Uterus (tissue), 4 donors: ENCODE data around the gene FRMD8. TPM values are rescaled to one million over a fixed set of nuclear protein-coding genes. Genes with fewer than 3 reads are reported as not detected.
"Not testable (repeated sequence)": the region's sequence is repeated elsewhere in the genome, so short reads cannot be mapped to it uniquely, and the experiment has no call there.

Experiments used
- DNase-seq, 2 donors: peaks; one replicate each; pipeline ENCODE4 v3.0.0-alpha.2; 2019 to 2020
- H3K27ac ChIP-seq, 2 donors: fragments of 200-600 bp; sonication (generic); 1 replicate in 1 of 2; 2 replicates in 1 of 2; pipeline ENCODE4 v1.5.1; 2016 to 2018
- H3K27me3 ChIP-seq, 2 donors: fragments of 200-600 bp; sonication (generic); one replicate each; pipeline ENCODE4 v1.5.1; 2018 to 2019; ENCODE audit warnings: control low read depth in 1 of 2
- H3K36me3 ChIP-seq, 2 donors: fragments of 200-600 bp; sonication (generic); one replicate each; pipeline ENCODE4 v1.5.1; 2019; ENCODE audit warnings: control low read depth in 1 of 2
- H3K4me1 ChIP-seq, 2 donors: fragments of 200-600 bp; sonication (generic); one replicate each; pipeline ENCODE4 v1.5.1; 2018 to 2019; ENCODE audit warnings: control low read depth in 1 of 2
- H3K4me3 ChIP-seq, 2 donors: fragments of 200-600 bp; sonication (generic); 1 replicate in 1 of 2; 2 replicates in 1 of 2; pipeline ENCODE4 v1.5.1; 2018 to 2019; ENCODE audit warnings: mild to moderate bottlenecking in 1 of 2
- H3K9me3 ChIP-seq, 2 donors: fragments of 200-600 bp; sonication (generic); one replicate each; pipeline ENCODE4 v1.5.1; 2019; ENCODE audit warnings: control low read depth in 1 of 2
- POLR2A ChIP-seq, 2 donors: fragments of 450-650 bp; IDR thresholded peaks; one replicate each; pipeline ENCODE4 v1.6.1; 2016; ENCODE audit warnings: antibody characterized with exemption in 2 of 2, mild to moderate bottlenecking in 1 of 2, moderate library complexity in 1 of 2
- intact Hi-C: fragments of 100-400 bp; cut with DNase I; formaldehyde crosslinking; loops from one replicate; pipeline ENCODE4 v1.15.1; 2023; ENCODE audit warnings: low total_unique reads
- total RNA-seq, 4 donors: library from RNA; depleted of rRNA in 3 of 4; stranded (reverse); fragments of >200 nt in 3 of 4; gene quantifications; one replicate each; pipeline versions ENCODE4 v1.1.0 to v1.2.4, GENCODE V29; 2014 to 2023
- TF ChIP-seq, protein P1 (sequence below), 4 experiments: fragments of 200-600 bp in 2 of 4; fragments of 450-650 bp in 2 of 4; sonication (generic) in 2 of 4; IDR thresholded peaks; one replicate each; pipeline ENCODE4 v1.5.1; 2016 to 2019; ENCODE audit warnings: antibody characterized with exemption in 4 of 4, mild to moderate bottlenecking in 2 of 4, moderate library complexity in 1 of 4
- donor health status: DM: yes; HTN: yes; CAD: no.

Gene FRMD8
- total RNA-seq, 4 donors from 2014 or later = 15.9 to 160 (median 41.5) TPM

DNA sequence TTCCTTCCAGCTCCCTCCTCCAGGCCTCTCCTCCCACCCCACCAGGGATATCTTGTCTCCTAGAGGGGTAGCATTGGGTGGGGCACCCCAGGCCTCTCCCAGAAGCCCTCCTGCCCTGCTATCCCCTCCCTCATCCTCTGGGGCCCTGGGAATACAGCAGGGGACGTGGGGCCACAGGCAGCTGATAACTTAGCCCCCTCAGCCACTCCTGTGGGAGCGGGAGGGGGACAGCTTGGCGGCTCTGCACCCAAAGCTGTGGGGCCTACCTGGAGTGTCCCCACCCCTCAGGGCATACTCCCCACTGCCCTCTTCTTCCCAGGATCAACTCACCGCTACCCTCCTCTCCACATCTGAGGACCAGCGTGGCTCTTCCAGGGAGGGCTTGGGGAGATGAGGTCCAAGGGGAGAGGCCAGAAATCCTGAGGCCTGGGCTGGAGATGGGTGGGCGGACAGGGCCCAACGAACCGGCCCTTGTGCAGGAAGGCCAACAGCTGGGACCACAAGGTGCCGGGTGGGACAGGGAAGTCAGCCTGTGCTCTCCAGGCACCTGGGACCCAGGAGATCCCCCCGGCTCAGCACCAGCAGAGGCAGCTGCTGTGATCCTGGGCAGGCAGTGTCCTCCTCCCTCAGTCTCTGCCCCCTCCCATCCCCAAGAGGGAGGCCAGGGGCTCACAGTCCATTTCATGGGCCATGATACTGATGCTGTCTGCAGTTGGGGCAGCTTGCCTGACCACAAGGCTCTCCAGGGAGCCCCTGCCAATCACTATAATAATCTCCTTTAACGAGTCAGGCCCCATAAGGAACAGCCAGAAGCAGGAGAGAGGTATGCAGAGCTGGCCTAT lies 59.4 kb downstream of the FRMD8 start:
- H3K4me3 ChIP-seq = no peak overlapping the region
- intact Hi-C loops = no loop called here
- no peaks in the 10 kb centered on the region for H3K36me3 ChIP-seq
- peak; percentile 31 to 36 for DNase-seq
- TF ChIP-seq, protein P1, sequence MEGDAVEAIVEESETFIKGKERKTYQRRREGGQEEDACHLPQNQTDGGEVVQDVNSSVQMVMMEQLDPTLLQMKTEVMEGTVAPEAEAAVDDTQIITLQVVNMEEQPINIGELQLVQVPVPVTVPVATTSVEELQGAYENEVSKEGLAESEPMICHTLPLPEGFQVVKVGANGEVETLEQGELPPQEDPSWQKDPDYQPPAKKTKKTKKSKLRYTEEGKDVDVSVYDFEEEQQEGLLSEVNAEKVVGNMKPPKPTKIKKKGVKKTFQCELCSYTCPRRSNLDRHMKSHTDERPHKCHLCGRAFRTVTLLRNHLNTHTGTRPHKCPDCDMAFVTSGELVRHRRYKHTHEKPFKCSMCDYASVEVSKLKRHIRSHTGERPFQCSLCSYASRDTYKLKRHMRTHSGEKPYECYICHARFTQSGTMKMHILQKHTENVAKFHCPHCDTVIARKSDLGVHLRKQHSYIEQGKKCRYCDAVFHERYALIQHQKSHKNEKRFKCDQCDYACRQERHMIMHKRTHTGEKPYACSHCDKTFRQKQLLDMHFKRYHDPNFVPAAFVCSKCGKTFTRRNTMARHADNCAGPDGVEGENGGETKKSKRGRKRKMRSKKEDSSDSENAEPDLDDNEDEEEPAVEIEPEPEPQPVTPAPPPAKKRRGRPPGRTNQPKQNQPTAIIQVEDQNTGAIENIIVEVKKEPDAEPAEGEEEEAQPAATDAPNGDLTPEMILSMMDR (IDR thresholded peaks at IDR 0.05) = no peak
- TF ChIP-seq POLR2A (IDR thresholded peaks at IDR 0.05) = no peak
- H3K9me3 ChIP-seq = no peaks in the 10 kb centered on the region
- peak overlapping the region; percentile 41 to 45 for H3K27ac ChIP-seq
- H3K27me3 ChIP-seq = no peaks in the 10 kb centered on the region
- H3K4me1 ChIP-seq = peaks cover 0 to 10% of the 10 kb centered on the region in 2 donors

DNA sequence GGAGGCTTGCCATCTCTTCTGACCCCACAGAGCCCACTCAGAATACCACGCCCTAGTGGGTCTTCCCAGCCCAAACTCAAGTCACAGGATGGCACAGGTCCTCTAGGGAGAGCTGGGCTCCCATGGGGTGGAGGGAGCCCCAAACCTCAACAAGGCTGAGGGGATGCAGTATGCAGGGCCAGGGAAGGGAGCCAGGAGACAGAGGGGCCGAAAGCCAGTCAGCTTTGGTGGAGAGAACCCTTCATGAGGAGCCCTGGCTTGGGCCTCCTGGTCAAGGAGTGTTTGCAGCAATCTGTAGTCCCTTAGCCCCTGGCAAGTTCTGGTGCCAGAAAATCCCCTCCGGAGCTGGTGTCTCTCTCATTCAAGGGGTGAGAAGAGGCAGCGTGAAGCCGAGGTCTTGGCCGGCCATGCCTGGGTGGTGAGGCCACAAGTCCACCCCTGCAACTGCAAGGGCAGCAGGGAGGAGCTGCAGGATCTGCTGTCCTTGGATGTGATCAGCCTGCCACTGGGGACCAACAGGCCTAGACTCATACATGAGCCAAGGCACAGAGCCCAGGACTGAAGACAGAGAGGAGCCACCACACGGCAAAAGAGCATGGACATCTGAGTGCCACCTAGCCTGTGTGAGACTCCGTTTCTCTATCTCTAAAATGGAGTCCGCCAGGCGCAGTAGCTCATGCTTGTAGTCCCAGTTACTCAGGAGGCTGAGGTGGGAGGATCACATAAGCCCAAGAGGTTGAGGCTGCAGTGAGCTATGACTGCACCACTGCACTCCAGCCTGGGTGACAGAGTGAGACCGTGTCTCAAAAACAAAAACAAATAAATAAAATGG lies 60.2 kb downstream of the FRMD8 start:
- intact Hi-C loops = no loop called here
- DNase-seq = peak; percentile 41
- H3K4me3 ChIP-seq = no peak overlapping the region
- peaks cover 0 to 8% of the 10 kb centered on the region in 2 donors for H3K4me1 ChIP-seq
- TF ChIP-seq, protein P1 (IDR thresholded peaks at IDR 0.05) = no peak
- no peak for TF ChIP-seq POLR2A (IDR thresholded peaks at IDR 0.05)
- no peaks in the 10 kb centered on the region for H3K36me3 ChIP-seq
- H3K27ac ChIP-seq = peak overlapping the region; percentile 41 to 45
- H3K27me3 ChIP-seq = no peaks in the 10 kb centered on the region
- H3K9me3 ChIP-seq = no peaks in the 10 kb centered on the region

DNA sequence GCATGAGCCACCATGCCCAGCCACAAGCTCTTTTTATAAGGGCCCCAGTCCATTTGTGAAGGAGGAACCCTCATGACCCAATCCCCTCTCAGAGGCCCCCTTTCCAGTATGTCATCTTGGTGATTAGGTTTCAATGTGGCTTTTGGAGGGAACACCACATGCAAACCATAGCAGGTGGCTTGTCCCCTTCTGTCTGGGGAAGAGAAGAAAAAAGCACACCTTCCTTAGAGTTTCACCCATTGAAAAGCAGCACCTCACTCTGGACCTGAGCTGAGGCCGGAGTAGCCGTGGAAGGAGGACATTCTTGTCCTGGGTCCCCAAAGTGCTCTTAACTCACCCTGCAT lies 61.6 kb downstream of the FRMD8 start:
- Histone ChIP-seq H3K36me3 (no peaks in the 10 kb centered on the region), H3K27ac (no peak overlapping the region)

DNA sequence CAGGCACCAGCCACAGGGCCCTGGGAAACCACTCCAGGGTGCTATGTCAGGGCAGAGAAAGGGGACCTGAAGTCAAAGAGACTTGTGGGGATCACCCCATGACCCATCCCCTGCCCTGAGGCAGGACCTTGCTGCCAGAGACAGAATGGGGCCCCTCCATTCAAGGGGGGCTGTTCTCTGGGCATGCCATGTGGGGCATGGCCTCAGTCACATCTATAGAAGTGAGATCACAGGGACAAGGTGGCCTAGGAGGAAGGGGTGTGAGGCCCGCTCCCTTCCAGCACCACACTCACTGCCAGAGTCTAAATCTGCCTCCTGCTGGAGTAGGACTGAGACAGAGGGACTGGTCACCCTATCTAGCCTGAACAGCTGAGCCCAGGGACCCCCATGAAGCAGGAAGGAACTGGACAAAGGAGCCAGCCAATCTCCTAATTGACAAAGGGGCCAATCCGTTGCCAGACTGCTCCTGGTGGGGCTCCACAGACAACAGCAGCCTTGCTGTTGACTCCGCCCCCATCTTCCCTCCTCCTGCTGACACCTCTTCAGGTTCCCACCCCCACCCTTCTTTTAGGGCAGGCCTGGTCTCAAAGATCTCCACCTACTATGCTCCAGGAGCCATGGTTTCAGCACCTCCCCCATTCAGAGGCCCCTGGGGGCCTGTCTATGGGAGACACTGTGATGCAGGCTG lies 62.1 kb downstream of the FRMD8 start:
- intact Hi-C loops = no loop called here
- Histone ChIP-seq H3K9me3 (no peaks in the 10 kb centered on the region), H3K27me3 (no peaks in the 10 kb centered on the region), H3K36me3 (no peaks in the 10 kb centered on the region), H3K27ac (no peak overlapping the region), H3K4me1 (no peaks in the 10 kb centered on the region), H3K4me3 (no peak overlapping the region)
- peak in 1 of 2 donors; percentile 30 for DNase-seq
- no peak for TF ChIP-seq POLR2A (IDR thresholded peaks at IDR 0.05)
- TF ChIP-seq, protein P1 (IDR thresholded peaks at IDR 0.05) = no peak

More for the DNA sequence above, 61.6 kb downstream of the FRMD8 start:
- no peak for DNase-seq
- Histone ChIP-seq H3K27me3 (no peaks in the 10 kb centered on the region), H3K4me1 (no peaks in the 10 kb centered on the region), H3K9me3 (no peaks in the 10 kb centered on the region), H3K4me3 (no peak overlapping the region)
- no peak for TF ChIP-seq POLR2A (IDR thresholded peaks at IDR 0.05)
- TF ChIP-seq, protein P1 (IDR thresholded peaks at IDR 0.05) = no peak
- intact Hi-C loops = no loop called here

DNA sequence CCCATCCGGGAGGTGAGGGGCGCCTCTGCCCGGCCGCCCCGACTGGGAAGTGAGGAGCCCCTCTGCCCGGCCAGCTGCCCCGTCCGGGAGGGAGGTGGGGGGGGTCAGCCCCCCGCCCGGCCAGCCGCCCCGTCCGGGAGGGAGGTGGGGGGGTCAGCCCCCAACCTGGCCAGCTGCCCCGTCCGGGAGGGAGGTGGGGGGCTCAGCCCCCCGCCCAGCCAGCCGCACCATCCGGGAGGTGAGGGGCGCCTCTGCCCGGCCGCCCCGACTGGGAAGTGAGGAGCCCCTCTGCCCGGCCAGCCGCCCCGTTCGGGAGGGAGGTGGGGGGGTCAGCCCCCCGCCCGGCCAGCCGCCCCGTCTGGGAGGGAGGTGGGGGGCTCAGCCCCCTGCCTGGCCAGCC lies 64.9 kb downstream of the FRMD8 start:
- DNase-seq = peak in 1 of 2 donors; percentile 13
- not testable (repeated sequence) for H3K27me3 ChIP-seq, H3K4me1 ChIP-seq

DNA sequence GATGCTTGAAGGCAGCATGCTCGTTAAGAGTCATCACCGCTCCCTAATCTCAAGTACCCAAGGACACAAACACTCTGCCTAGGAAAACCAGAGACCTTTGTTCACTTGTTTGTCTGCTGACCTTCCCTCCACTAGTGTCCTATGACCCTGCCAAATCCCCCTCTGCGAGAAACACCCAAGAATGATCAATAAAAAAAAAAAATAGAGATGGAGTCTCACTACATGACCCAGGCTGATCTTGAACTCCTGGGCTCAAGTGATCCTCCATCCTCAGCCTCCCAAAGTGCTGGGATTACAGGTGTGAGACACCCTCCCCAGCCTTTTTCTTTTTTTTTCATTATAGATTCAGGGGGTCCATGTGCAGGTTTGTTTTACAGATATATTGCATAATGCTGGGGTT lies 65.8 kb downstream of the FRMD8 start:
- peak in 1 of 2 donors; percentile 4 for DNase-seq
- H3K36me3 ChIP-seq, H3K9me3 ChIP-seq, H3K27me3 ChIP-seq, intact Hi-C loops, H3K4me1 ChIP-seq, H3K4me3 ChIP-seq: not testable (repeated sequence)
- H3K27ac ChIP-seq = peak overlapping the region; percentile 94 to 95

More for the DNA sequence above, 64.9 kb downstream of the FRMD8 start:
- H3K36me3 ChIP-seq, intact Hi-C loops, H3K9me3 ChIP-seq, H3K4me3 ChIP-seq, H3K27ac ChIP-seq: not testable (repeated sequence)
